GM19023 (cell line): Measurements from ENCODE around the gene MFSD12.

Experiments used
- ATAC-seq: cut with Tn5 transposase; IDR thresholded peaks from one replicate; pipeline ENCODE4 v1.9.1; 2021; ENCODE audit warnings: mild to moderate bottlenecking, moderate library complexity; ENCODE audit not compliant: unreplicated experiment

MFSD12 gene

GRCh38 chr19:3526507-3527237 lies 30.7 kb downstream of the MFSD12 start:
- ATAC-seq = no peak

DNA sequence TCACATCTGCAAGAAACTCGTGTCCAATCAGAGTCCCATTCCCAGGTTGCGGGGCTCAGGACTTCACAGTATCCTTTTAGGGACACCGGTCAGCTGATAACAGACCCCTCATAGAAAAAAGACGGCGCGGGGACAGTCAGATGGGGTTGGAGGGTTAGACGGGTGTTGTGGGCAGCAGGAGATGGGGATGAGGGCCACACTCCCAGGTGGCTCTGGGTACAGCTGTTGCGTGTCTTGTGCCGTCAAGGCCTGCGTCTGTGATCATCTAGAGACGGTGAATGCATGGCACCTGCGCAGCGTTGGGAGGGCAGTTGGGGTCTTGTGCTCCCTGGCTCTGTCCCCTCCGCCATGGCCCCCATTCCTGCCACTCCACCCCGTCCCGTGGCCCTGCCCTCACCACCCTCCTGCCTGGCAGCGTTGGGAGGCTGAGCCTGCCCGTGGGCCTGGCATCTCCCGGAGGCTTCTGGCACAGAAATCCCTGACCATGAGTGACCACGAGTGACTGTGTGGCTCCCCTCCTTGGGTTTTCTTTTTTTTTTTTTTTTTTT lies 32.4 kb downstream of the MFSD12 start:
- no peak for ATAC-seq

DNA sequence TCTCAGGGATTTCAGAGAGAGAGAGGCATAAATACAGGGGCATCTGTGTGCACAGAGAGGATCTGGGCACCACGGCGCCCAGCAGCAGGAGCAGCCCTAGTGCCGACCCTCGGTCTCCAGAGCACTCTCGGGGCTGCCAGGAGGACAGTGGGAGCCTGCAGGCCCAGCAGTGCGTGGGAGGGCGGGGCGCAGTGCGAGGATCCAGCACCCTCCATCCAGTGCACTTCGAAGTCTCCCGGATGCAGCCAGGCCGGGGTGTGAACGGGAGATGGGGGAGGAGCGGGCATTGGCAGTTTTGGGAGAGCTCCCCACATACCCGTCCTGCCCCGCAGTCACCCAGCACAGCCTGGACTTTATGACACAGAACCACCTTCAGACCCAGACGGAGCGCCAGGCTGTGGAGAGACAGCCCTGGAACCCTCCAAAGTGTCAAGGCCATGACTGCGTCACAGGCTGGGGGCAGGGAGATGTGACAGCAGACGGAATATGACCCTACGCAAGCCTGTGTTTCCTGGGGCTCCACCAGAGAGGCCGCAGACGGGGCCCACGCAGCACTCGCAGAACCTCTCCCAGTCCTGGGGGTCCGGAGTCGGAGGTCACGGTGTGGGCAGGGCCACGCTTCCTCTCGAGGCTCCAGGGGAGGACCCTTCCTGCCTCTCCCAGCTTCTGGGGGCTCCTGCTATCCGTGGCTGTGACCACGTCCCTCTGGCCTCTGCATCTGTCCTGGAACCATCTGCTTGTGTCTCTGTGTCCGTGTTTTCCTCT lies 33.1 kb downstream of the MFSD12 start:
- ATAC-seq = no peak

- no peak for ATAC-seq
These were observed 33.9 kb downstream of the MFSD12 start for GRCh38 chr19:3523361-3524077.

DNA sequence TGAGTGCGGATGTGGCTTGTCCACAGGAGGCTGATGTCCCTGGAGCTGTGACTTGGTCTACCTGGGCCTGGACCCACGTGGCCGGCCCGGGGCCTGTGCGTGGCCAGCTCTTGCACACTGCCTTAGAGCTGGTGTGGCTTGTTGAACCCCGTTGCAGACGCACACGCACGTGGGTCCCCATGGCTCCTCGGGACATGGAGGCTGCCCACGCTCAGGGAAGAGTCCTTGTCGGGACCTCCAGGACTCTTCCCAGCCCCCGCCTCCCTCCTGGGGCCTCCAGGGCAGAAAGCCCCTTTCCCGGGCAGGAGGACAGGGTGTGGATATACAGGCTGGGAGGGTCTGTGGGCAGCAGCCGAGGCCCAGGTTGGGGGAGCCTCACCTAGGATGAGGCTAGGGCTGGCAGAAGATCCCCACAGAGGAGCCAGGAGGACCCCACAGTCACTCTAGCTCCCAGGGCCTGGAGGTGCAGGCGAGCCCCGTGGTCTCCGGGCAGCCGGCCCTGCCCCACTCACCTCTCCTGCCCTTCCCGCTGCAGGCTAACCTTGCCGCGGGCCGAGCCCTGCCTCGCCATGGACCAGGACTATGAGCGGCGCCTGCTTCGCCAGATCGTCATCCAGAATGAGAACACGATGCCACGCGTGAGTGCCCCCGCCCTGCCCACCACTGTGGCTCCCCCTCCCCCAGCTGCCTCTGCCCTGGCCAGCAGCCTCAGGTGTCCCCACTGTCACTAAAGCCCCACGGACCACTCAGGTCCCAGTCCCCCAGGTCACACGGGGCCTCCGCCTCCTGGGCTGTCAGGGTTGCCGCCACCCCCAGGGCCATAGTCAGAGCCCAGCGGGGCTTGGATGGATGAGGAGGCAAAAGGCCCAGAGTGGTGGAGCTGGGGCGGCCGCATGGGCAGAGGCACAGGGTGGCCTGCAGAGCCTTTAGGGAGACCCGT lies 34.7 kb downstream of the MFSD12 start:
- no peak for ATAC-seq

GRCh38 chr19:3521104-3521445 lies 36.3 kb downstream of the MFSD12 start:
- no peak for ATAC-seq

- no peak for ATAC-seq
These were observed 37.0 kb downstream of the MFSD12 start for GRCh38 chr19:3520166-3521103.

- no peak for ATAC-seq
These were observed 38.3 kb downstream of the MFSD12 start for GRCh38 chr19:3519126-3519525.

- no peak for ATAC-seq
These were observed 38.7 kb downstream of the MFSD12 start for GRCh38 chr19:3518659-3519058.

DNA sequence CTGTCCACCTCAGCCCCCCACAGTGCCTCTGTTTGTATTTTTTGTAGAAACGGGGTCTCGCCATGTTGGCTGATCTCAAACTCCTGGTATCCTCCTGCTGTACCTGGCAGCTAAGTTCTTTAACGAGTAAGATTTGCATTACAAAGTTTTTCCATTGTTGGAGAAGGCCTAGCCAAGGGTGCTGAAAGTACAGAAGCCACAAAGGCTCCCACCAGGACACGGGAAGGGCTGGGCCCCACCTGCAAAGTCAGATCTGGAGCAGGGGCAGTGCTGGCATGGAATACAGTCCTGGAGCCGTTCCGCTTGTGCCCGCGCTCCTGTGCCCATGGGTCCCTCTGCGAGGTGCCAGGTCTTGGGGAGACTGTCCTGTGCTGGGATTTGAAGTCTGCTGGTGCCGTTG lies 39.1 kb downstream of the MFSD12 start:
- no peak for ATAC-seq

- ATAC-seq = no peak
These were observed 39.7 kb downstream of the MFSD12 start for GRCh38 chr19:3517638-3518037.

DNA sequence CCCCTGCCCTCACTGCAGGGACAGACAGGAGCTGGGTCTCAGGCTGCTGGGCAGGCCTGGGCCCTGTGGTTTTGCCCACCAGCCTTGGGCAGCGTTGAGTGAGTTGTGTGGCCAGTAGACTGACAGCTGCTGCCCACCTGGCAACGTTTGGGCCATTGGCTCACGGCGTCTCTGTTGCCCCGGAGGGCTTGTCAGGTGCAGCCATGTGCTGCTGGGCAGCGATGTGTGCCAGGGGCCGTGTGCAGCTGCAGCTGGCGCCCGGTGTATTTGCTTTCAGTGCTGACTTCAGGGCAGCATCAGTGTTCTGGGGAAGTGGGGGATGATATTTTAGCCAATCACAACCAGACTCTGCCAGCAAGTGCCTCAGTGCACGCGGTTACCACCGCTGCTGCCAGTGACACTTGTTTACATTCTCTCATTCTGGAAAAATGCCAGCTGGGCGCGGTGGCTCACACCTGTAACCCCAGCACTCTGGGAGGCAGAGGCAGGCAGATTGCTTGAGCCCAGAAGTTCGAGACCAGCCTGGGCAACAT lies 40.6 kb downstream of the MFSD12 start:
- no peak for ATAC-seq

DNA sequence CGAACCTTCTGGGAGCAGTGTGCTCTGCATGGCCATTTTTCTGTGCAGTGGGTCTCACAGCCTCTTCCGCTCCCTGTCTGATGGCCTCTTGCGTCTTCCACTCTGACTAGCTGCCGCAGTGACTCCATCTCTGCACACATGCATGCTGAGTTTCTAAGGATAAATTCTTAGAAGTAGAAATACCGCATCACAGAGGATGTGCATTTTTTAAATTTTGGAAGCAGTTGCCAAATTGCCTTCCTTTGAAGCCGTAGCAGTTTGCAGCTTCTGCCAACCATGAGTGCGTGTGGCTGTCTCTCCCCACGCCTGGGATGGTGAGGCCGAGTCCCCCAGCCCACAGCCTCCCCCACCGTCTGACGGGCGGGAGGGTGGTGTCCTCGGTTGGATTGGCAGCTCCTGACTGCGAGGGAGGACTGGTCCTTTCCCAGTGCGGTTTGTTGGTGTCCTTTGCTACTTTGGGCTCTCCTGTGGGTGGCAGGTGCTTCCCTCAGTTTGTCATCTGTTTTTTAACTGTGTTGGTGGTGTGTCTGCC lies 41.4 kb downstream of the MFSD12 start:
- ATAC-seq = no peak

DNA sequence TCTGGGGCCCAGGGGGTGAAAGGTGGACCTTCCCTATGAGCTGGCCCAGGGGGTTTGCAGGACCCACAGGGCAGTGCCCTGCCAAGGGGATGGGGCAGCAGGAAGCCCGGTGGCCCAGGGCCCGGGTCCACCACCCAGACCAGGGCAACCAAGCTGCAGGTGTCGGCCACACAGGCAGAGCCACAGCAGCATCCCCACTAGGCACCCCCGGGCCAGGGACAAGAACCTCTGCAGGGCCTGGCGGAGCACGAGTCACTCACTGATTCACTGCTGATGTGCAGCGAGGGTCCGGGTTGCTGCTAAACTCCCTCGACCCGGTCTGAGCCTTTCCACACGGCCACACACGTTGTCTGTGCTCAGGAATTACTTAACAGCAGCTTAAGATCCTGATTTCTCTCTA lies 42.5 kb downstream of the MFSD12 start:
- no peak for ATAC-seq

DNA sequence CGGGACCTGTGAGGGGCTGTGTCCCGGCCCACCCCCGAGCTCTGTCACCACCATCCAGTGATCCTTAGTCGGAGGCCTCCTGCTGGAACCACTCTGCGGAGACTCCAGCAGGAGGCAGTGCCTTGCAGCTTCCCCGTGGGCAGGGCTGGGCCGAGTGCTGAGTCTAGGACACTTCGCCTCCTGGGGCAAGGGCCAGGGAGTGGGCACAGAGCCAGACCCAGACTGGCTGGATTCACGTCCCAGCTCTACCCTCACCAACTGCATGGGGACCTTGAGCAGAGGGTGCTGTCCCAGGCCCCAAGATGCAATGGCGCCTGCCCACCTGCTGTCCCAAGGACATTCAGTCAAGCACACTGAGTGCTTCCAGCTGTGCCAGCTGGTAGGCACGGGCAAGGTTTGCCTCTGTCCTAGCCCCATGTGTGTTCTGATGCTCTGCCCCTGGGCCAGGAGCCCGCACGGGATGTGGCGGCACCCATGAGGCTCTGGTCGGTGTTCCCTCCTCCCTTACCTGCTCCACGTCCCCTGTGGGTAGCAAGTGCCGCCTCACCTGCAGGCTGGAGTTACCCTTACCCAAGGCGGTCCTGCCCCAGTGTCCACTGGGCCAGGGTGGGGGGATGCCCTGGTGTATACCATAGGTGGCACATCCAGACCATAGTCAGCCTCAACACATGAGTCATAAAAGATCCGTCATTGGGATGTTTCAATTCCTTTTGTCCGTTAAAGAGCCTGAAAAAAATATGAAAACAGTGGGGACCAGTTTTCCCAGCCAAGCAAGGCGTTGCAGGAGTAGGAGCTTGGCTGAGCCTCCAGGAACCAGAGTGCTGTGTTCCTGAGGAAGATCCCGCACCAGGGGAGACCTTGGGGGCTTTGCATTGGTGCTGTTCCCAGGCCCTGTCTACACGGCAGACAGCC lies 43.9 kb downstream of the MFSD12 start:
- no peak for ATAC-seq

DNA sequence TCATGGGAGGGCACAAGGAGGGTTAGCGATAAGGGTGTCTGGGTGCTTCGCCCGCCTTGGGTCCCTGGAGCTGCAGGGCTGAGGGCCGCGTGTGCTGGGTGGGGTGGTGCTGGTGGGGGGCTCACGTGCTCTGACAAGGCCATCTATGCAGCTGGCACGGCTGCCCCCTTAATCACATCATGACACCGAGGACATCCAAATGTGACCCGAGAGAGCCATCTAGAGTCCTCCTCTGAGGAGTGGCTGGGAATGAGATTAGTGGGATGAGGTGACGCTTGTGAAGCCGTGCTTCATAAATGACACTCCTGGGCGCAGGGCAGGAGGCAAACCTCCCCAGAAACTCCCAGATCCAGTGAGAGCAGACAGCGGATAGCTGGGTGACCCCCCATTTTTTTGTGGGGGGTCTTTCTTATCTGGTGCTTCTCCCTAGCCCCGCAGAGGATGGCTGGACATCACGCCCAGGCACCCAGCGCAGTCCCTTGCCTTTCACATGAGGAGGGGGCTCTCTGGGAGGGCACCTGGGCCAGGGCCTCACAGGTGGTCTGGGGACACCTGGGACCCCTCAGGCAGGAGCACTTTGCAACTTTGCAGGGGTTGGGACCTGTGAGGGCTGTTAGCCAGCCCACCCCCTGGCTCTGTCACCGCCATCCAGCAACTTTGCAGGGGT lies 44.7 kb downstream of the MFSD12 start:
- no peak for ATAC-seq

DNA sequence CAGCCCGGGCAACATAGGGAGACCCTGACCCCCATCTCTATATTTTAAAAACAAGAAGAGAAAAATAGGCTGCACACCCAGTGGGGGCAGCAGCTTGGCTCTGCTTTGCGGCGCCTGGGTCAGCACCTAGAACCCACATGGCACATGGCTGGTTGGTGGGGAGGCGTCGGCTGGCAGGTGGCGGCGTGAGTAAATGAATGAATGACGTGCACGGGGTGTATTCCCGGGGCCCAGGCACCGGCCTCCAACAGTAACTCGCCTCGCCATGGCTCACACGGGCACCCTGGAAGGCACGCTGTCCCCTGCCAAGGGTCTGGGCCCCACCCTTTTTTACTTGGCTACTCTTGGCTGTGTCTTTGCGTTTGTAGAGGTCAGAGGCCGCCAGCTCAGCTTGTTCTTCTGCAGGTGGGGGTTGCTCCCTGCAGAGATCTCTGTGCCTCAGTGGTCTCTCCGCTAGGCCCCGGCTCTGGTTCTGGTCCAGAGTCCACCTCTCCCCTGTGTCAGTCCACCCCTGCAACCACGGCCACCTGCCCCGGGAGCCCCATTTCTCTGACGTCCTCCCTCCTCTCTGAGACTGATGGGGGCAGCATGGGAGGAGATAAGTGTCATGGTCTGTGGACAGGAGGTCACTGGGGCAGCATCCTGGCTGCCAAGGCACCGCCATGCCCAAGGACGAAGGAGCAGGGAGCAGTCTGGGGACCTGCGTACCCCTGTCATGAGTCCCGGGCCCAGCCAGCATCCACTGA lies 45.7 kb downstream of the MFSD12 start:
- ATAC-seq = no peak
